Activated T-helper 2 cell treated with anti-CD3 and anti-CD28 coated beads, Interferon-gamma antibody, Interleukin-2, Interleukin-4, amounts not matched to agents 10 μg/mL and 5 μg/mL and 100 μg/mL, durations not matched to agents 14 hours and 24 hours and 36 hours (primary cell): ENCODE results near the gene HES2. TPM values are rescaled to one million over a fixed set of nuclear protein-coding genes. Genes with fewer than 3 reads are reported as not detected.
"Not testable (repeated sequence)": the region's sequence is repeated elsewhere in the genome, so short reads cannot be mapped to it uniquely, and the experiment has no call there.

Source experiments
- DNase-seq: peaks from one replicate; pipeline ENCODE4 v3.0.0; 2021; ENCODE audit warnings: low spot score
- H3K27ac Mint-ChIP-seq: one replicate; pipeline ENCODE4 v1.8.0; 2021; ENCODE audit warnings: mixed read lengths
- H3K27me3 Mint-ChIP-seq: one replicate; pipeline ENCODE4 v1.8.0; 2021; ENCODE audit warnings: low read depth, mixed read lengths
- H3K36me3 Mint-ChIP-seq: one replicate; pipeline ENCODE4 v1.8.0; 2021; ENCODE audit warnings: low read depth, mixed read lengths
- H3K4me1 Mint-ChIP-seq: one replicate; pipeline ENCODE4 v1.8.0; 2021; ENCODE audit warnings: low read depth, mixed read lengths
- H3K4me3 Mint-ChIP-seq: one replicate; pipeline ENCODE4 v1.8.0; 2021; ENCODE audit warnings: low read depth, mild to moderate bottlenecking, moderate library complexity, mixed read lengths
- H3K9me3 Mint-ChIP-seq: one replicate; pipeline ENCODE4 v1.8.0; 2021; ENCODE audit warnings: mixed read lengths
- intact Hi-C: fragments of 100-400 bp; cut with micrococcal nuclease; formaldehyde crosslinking; loops from one replicate; pipeline ENCODE4 v1.15.1; 2023
- total RNA-seq: library from RNA; stranded (reverse); gene quantifications from 2 replicates; pipeline ENCODE4 v1.2.3, GENCODE V29; 2022

Gene HES2
- total RNA-seq, 1 donor from 2014 or later = 0.21 TPM

DNA sequence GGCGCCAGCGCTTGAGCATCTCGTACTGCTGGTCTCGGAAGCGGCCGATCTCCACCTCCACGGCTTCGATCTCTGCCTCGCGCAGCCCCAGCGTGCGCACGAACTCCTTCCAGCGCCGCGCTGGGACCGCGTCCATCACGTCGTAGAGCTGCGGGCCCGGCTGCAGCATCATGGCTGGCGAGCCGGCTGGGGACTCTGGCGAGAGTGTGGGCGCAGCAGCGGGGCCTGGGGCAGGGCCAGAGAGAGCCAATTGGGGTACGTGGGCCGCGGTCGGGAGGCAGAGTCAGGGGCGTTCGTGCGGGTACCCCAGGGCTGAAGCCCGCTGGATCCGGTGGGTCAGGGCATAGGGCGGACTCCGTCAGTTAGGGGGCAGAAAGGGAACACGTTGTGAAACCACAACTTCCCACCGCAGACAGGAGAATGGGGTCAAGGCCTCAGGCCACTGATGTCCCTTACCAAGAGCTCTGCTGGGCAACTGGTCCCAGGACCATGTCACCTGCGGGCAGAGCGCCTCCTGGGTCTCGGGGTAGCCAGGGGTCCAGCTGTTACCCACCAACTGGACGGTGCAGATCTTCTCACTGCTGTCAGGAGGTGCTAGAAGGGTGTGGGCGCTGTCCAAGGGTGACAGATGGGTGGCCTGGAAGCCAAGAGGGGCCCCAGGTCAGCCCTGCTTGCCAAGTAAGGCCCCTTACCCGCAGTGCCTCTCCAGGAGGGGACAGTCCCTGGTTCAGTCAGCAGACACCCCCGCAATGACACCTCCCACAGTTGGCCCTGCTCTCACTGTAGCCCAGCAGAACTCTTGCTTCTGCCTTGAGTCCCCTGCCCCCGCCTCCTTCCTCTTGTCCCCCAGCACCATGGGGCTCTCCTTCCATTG is 42.1 kb upstream of the HES2 start:
- DNase-seq = no peak
- Mint-ChIP-seq H3K27me3 (peaks cover 8% of the 10 kb centered on the region), H3K4me1 (peaks cover 38% of the 10 kb centered on the region), H3K27ac (peak overlapping the region; percentile 87), H3K9me3 (no peaks in the 10 kb centered on the region), H3K4me3 (peak overlapping the region; percentile 81), H3K36me3 (peaks cover 42% of the 10 kb centered on the region)
- intact Hi-C loops = no loop called here

DNA sequence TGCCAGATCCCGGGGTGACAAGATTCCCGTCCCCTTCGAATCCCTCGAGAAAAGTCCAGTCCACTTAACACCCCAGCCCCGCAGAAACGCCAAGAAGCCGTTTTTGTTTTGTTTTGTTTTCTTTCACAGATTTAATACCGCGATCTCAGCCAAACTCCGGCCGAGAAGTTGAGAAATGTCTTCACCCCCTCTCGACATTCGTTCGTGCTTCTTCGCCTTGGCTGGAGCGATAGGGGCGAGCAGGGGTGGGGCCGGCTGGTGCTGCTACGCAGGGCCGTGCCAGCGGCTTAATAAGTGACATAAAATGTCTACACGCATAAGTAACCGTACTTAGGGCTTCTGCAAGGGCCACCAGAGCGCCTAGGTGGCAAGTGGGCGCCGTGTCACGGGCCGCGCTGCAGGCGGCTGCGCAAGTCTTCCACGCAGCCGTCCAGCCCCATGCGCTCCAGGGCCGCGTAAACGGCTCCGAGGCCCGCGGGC is 41.4 kb upstream of the HES2 start:
- Mint-ChIP-seq H3K27me3 (peaks cover 11% of the 10 kb centered on the region), H3K9me3 (no peaks in the 10 kb centered on the region), H3K27ac (peak overlapping the region; percentile 87), H3K36me3 (peaks cover 42% of the 10 kb centered on the region), H3K4me1 (peaks cover 38% of the 10 kb centered on the region), H3K4me3 (peak overlapping the region; percentile 81)
- DNase-seq = no peak
- intact Hi-C loops = no loop called here

GRCh38 chr1:6460301-6461050 is 40.8 kb upstream of the HES2 start:
- intact Hi-C loops = no loop called here
- Mint-ChIP-seq H3K27me3 (peaks cover 14% of the 10 kb centered on the region), H3K36me3 (peaks cover 42% of the 10 kb centered on the region), H3K9me3 (no peaks in the 10 kb centered on the region), H3K4me1 (peaks cover 38% of the 10 kb centered on the region), H3K27ac (peak overlapping the region; percentile 87), H3K4me3 (peak overlapping the region; percentile 81)
- DNase-seq = peak; percentile 80

GRCh38 chr1:6459850-6460265 is 40.1 kb upstream of the HES2 start:
- intact Hi-C loops = no loop called here
- peaks cover 39% of the 10 kb centered on the region for H3K36me3 Mint-ChIP-seq
- peak overlapping the region; percentile 81 for H3K4me3 Mint-ChIP-seq
- no peaks in the 10 kb centered on the region for H3K9me3 Mint-ChIP-seq
- peak; percentile 46 for DNase-seq
- peaks cover 14% of the 10 kb centered on the region for H3K27me3 Mint-ChIP-seq
- peak overlapping the region; percentile 87 for H3K27ac Mint-ChIP-seq
- H3K4me1 Mint-ChIP-seq = peaks cover 38% of the 10 kb centered on the region

DNA sequence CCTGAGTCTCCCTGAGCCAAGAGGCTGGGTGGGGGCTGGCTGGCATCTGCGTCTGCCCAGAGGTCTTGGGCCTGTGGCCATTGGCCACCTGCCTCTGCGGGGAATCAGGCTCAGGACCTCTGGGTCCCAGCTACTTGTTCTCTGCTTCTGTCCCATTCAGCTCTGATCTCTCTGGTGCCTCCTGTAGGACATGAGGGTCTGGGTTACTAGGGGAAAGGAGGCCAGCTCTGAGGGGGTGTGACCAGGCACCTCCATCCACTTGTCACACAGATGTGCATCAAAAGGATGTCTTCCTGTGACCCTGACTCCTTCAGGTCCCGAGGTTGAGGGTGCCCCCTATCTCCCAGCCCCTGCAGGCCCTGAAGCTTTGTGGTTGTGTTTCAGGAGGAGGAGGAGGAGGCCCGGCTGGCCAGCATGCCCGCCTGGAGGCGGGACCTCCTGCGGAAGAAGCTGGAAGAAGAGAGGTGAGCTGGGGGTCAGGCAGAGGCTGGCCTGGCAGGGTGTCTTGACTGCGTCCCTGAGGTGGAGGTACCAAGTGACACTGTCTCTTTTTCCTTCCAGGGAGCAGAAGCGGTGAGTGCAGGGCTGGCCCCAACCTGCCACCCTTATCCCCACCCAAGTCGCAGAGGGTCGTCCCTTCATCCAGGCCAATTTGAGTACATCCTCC is 37.2 kb upstream of the HES2 start:
- H3K9me3 Mint-ChIP-seq = no peaks in the 10 kb centered on the region
- H3K27me3 Mint-ChIP-seq = peaks cover 34% of the 10 kb centered on the region
- H3K4me1 Mint-ChIP-seq = peaks cover 20% of the 10 kb centered on the region
- no peak overlapping the region for H3K27ac Mint-ChIP-seq
- peaks cover 18% of the 10 kb centered on the region for H3K36me3 Mint-ChIP-seq
- no peak for DNase-seq
- H3K4me3 Mint-ChIP-seq = no peak overlapping the region
- intact Hi-C loops = no loop called here

- not testable (repeated sequence) for H3K9me3 Mint-ChIP-seq, H3K4me3 Mint-ChIP-seq, H3K27ac Mint-ChIP-seq, DNase-seq, H3K36me3 Mint-ChIP-seq
- Mint-ChIP-seq H3K27me3 (peaks cover 36% of the 10 kb centered on the region), H3K4me1 (peaks cover 17% of the 10 kb centered on the region)
- intact Hi-C loops = loop anchor here (2.0 kb wide), 1 partner anchor 31 kb away; the partner anchor contains the start of gene ESPN
Measured at GRCh38 chr1:6455752-6456520, 36.2 kb upstream of the HES2 start.

- peaks cover 9% of the 10 kb centered on the region for H3K4me1 Mint-ChIP-seq
- peaks cover 43% of the 10 kb centered on the region for H3K27me3 Mint-ChIP-seq
- DNase-seq = no peak
- H3K27ac Mint-ChIP-seq = no peak overlapping the region
- intact Hi-C loops = loop anchor here (2.0 kb wide), 1 partner anchor 30 kb away; the partner anchor contains the start of gene ESPN
- H3K9me3 Mint-ChIP-seq = no peaks in the 10 kb centered on the region
- H3K36me3 Mint-ChIP-seq = peaks cover 4% of the 10 kb centered on the region
- no peak overlapping the region for H3K4me3 Mint-ChIP-seq
Measured at GRCh38 chr1:6454856-6455751, 35.4 kb upstream of the HES2 start.

DNA sequence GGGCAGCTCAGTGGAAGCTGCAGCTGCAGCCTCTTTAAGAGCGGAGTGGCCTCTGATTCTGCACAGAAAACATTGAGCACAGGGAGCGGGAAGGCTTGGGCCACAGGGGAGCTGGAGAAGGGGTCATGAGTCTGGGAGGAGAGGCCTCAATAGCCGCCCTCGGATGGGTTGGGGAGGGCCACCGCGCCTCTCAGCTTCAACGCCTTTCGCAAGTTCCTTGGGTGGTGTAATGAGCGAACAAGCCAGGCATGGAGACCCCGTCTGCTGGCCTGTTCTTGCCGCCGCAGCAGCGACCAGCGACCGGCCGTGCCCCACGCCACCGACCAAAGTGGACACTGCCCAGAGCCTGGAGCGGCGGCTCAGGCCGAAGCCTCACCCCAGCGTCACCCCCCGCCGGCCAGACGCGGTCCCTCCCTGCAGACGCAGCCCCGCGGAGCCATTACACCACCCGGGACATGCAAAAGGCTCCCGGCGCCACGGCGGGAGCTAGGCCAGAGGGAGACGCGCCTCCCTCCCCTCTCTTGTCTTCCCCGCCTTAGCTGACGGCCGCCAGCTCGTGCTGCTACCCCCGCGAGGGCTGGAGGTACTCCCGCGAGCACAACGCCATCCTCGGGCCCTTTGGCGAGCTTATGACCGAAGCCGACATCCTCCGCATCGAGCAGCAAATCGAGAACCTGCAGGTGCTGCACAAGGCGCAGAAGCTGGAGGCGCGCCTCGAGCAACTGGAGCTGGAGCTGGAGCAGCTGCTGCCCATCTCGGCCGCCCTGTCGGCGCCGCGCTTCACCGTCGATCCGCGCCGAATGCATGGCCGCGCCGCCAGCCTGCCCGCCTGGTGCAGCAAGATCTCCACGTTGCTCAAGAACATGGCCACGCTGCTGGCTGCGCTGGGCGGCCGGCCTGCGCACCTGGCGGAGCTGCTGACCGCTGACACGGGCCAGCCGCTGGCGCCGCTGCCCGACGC is 34.5 kb upstream of the HES2 start:
- H3K4me3 Mint-ChIP-seq, H3K27ac Mint-ChIP-seq: not testable (repeated sequence)

GRCh38 chr1:6450943-6451373 is 31.2 kb upstream of the HES2 start:
- no peak for DNase-seq
- Mint-ChIP-seq H3K27ac (no peak overlapping the region), H3K27me3 (peaks cover 49% of the 10 kb centered on the region), H3K4me3 (no peak overlapping the region), H3K4me1 (peaks cover 11% of the 10 kb centered on the region), H3K9me3 (no peaks in the 10 kb centered on the region), H3K36me3 (peaks cover 4% of the 10 kb centered on the region)
- intact Hi-C loops = no loop called here

More for the DNA sequence above, 34.5 kb upstream of the HES2 start:
- not testable (repeated sequence) for H3K4me1 Mint-ChIP-seq, DNase-seq, H3K36me3 Mint-ChIP-seq, H3K9me3 Mint-ChIP-seq
- H3K27me3 Mint-ChIP-seq = peaks cover 50% of the 10 kb centered on the region
- intact Hi-C loops = loop anchor here (2.0 kb wide), 1 partner anchor 29 kb away; the partner anchor contains the start of gene ESPN

- H3K9me3 Mint-ChIP-seq, H3K4me3 Mint-ChIP-seq, H3K27ac Mint-ChIP-seq, DNase-seq, intact Hi-C loops, H3K36me3 Mint-ChIP-seq: not testable (repeated sequence)
- Mint-ChIP-seq H3K27me3 (peaks cover 50% of the 10 kb centered on the region), H3K4me1 (peaks cover 11% of the 10 kb centered on the region)
Measured at GRCh38 chr1:6450486-6450885, 30.8 kb upstream of the HES2 start.
